ENCODE measurements around the gene KDELR1.

The KDELR1 gene

GRCh38 chr19:48370955-48371354 lies 20.4 kb downstream of the KDELR1 start:
- no peak for DNase-seq

GRCh38 chr19:48368936-48369335 lies 22.4 kb downstream of the KDELR1 start:
- DNase-seq = no peak

GRCh38 chr19:48367855-48368254 lies 23.5 kb downstream of the KDELR1 start:
- no peak for DNase-seq

GRCh38 chr19:48365602-48366001 lies 25.7 kb downstream of the KDELR1 start:
- no peak for DNase-seq

- DNase-seq = no peak
Measured at GRCh38 chr19:48364598-48365348, 26.6 kb downstream of the KDELR1 start.

- DNase-seq = peak; percentile 99
Measured at GRCh38 chr19:48363810-48364597, 27.3 kb downstream of the KDELR1 start, which contains the start of the genes SYNGR4 and TMEM143. TSS of gene SYNGR4 (plus strand) at chr19:48364367. CDS start at chr19:48365843, 1,476 bp downstream. TSS of gene TMEM143 (minus strand) at chr19:48363940. CDS start at chr19:48363920, 20 bp downstream.

- DNase-seq = no peak
Measured at GRCh38 chr19:48363500-48363809, 27.9 kb downstream of the KDELR1 start.

- DNase-seq = peak; percentile 95
Measured at GRCh38 chr19:48362716-48363499, 28.4 kb downstream of the KDELR1 start.

GRCh38 chr19:48361912-48362311 lies 29.4 kb downstream of the KDELR1 start:
- DNase-seq = no peak

GRCh38 chr19:48359123-48359522 lies 32.2 kb downstream of the KDELR1 start:
- DNase-seq = no peak

- DNase-seq = no peak
Measured at GRCh38 chr19:48355365-48355954, 35.9 kb downstream of the KDELR1 start.

- no peak for DNase-seq
Measured at GRCh38 chr19:48354332-48354992, 36.9 kb downstream of the KDELR1 start.

- peak; percentile 34 for DNase-seq
Measured at GRCh38 chr19:48353677-48354076, 37.7 kb downstream of the KDELR1 start.

GRCh38 chr19:48351341-48351752 lies 40.0 kb downstream of the KDELR1 start:
- DNase-seq = peak; percentile 57

GRCh38 chr19:48350856-48351255 lies 40.5 kb downstream of the KDELR1 start:
- no peak for DNase-seq

GRCh38 chr19:48348737-48349136 lies 42.6 kb downstream of the KDELR1 start:
- DNase-seq = no peak

- DNase-seq = no peak
Measured at GRCh38 chr19:48348045-48348444, 43.3 kb downstream of the KDELR1 start.

- no peak for DNase-seq
Measured at GRCh38 chr19:48346191-48346590, 45.2 kb downstream of the KDELR1 start.

GRCh38 chr19:48344892-48345291 lies 46.5 kb downstream of the KDELR1 start:
- DNase-seq = no peak

- no peak for DNase-seq
Measured at GRCh38 chr19:48342841-48343540, 48.4 kb downstream of the KDELR1 start.

GRCh38 chr19:48342414-48342738 lies 49.0 kb downstream of the KDELR1 start:
- DNase-seq = no peak
